ENCODE measurements around the gene CFAP69. TPM values are rescaled to one million over a fixed set of nuclear protein-coding genes. Genes with fewer than 3 reads are reported as not detected.

The CFAP69 gene, protein sequence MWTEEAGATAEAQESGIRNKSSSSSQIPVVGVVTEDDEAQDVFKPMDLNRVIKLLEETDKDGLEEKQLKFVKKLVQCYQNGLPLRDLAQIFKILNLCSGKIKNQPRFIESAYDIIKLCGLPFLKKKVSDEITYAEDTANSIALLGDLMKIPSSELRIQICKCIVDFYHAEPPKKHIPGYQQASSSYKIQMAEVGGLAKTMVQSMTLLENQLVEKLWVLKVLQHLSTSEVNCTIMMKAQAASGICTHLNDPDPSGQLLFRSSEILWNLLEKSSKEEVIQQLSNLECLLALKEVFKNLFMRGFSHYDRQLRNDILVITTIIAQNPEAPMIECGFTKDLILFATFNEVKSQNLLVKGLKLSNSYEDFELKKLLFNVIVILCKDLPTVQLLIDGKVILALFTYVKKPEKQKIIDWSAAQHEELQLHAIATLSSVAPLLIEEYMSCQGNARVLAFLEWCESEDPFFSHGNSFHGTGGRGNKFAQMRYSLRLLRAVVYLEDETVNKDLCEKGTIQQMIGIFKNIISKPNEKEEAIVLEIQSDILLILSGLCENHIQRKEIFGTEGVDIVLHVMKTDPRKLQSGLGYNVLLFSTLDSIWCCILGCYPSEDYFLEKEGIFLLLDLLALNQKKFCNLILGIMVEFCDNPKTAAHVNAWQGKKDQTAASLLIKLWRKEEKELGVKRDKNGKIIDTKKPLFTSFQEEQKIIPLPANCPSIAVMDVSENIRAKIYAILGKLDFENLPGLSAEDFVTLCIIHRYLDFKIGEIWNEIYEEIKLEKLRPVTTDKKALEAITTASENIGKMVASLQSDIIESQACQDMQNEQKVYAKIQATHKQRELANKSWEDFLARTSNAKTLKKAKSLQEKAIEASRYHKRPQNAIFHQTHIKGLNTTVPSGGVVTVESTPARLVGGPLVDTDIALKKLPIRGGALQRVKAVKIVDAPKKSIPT
- 0.85 TPM for total RNA-seq

DNA sequence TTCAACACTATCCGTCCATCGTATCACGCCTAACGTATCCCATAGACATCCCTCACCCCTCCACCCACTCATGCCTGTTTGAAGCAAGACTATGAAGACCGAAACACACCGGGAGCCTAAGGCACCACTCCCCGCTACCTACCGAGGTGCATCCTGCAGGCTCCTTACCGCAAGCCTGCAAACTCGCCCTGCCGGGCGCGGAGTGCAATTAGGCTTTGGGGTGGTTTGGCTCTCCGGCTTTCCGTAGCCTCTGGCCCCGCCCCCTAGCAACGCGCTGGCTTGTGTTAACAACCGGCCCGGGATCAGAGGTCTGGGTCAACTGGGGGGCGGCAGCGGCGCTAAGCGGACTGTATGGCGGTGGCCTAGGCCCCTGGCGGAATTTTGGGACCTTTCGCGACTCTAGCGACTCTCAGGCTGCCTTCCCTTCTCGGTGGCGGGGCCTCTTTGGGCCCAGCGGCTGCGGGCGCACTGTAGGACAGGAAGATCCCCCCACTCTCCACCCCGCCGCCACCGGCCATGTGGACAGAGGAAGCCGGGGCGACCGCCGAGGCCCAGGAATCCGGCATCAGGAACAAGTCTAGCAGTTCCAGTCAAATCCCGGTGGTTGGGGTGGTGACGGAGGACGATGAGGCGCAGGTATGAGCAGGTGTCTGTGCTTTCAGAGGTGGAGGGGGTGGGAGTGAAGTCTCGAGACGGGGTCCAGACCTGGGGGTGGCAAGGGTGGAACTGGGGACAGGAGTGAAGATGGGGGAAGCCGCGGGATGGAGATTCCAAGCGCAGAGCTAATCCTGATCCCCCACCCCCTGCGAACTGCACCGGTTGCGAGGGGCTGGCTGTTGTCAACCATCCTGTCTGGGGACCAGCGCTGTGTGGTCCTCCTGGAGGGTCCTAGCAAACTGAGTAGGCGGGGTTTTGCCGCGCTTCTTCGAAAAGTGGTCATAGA lies at the start of gene CFAP69:
CFAP69 (plus strand) TSS at position 266 of the 943 bp plus-strand sequence; CDS start at position 517, 251 bp downstream.
- Histone ChIP-seq H3K4me1 (peaks cover 3 to 8% of the 10 kb centered on the region in 2 donors), H3K27ac (peak within 1 kb of the TSS in 1 of 2 donors; percentile 48), H3K4me3 (peak within 1 kb of the TSS; percentile 88 to 90), H3K36me3 (no peaks in the 10 kb centered on the region), H3K27me3 (no peaks in the 10 kb centered on the region), H3K9me3 (no peaks in the 10 kb centered on the region)
- peak; percentile 37 to 96 for DNase-seq (ENCODE audit: low spot score in 2 of 2)
- intact Hi-C loops (cut with DNase I), result loop anchor here (1.0 to 10.0 kb wide), 4 partner anchors 16 to 1020 kb away; partner anchors contain the start of genes FZD1, GTPBP10 and STEAP2
- peak in 2 of 3 experiments; percentile 20 to 28 for TF ChIP-seq CTCF (IDR thresholded peaks at IDR 0.05)

DNA sequence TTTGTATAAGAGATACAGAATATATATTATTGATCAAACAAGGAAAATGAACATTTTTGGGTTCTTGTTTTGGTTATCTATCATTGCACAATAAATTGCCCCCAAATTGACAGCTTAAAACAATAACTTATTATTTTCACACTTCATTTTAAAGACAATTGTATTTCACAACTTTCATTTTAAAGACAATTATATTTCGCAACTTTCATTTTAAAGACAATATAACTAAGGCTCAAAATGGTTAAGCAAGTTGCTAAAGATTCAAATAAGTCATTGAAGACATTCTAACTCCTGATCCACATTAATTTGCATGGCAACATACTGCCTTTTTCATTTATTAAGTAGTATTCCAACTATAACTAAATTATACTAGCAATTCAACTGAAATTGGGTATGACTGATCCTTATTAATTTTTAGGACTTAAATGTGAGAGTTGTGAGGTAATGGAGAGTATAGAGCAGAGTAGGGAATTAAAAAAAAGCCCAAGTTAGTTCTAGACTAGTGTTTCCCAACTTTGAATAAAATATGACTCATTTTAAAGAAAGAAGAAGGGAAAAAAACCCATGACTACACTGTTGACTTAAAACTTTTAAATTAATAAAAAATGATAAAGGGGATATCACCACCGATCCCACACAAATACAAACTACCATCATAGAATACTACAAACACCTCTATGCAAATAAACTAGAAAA lies 43.3 kb upstream of the CFAP69 start:
- TF ChIP-seq CTCF (IDR thresholded peaks at IDR 0.05), result no peak
- DNase-seq (ENCODE audit: low spot score in 2 of 2), result no peak
- intact Hi-C loops (cut with DNase I), result no loop called here
- Histone ChIP-seq H3K4me1 (no peaks in the 10 kb centered on the region), H3K4me3 (no peak overlapping the region), H3K27ac (no peak overlapping the region), H3K27me3 (no peaks in the 10 kb centered on the region), H3K36me3 (no peaks in the 10 kb centered on the region), H3K9me3 (no peaks in the 10 kb centered on the region)

- no peak for DNase-seq (ENCODE audit: low spot score in 2 of 2)
- no peaks in the 10 kb centered on the region for H3K9me3 ChIP-seq
- TF ChIP-seq CTCF (IDR thresholded peaks at IDR 0.05), result no peak
- intact Hi-C loops (cut with DNase I), result no loop called here
- no peak overlapping the region for H3K4me3 ChIP-seq
- no peaks in the 10 kb centered on the region for H3K27me3 ChIP-seq
- no peak overlapping the region for H3K27ac ChIP-seq
- no peaks in the 10 kb centered on the region for H3K36me3 ChIP-seq
- H3K4me1 ChIP-seq, result no peaks in the 10 kb centered on the region
Observed at GRCh38 chr7:90207956-90208355, 37.0 kb upstream of the CFAP69 start.

- H3K27me3 ChIP-seq, result no peaks in the 10 kb centered on the region
- DNase-seq (ENCODE audit: low spot score in 2 of 2), result no peak
- H3K36me3 ChIP-seq, result no peaks in the 10 kb centered on the region
- H3K4me1 ChIP-seq, result no peaks in the 10 kb centered on the region
- TF ChIP-seq CTCF (IDR thresholded peaks at IDR 0.05), result no peak
- no peaks in the 10 kb centered on the region for H3K9me3 ChIP-seq
- intact Hi-C loops (cut with DNase I), result loop anchor here (2.0 to 5.0 kb wide), 3 partner anchors 55 to 195 kb away; partner anchors contain the start of gene GTPBP10
- H3K4me3 ChIP-seq, result no peak overlapping the region
- no peak overlapping the region for H3K27ac ChIP-seq
Observed at GRCh38 chr7:90209776-90210175, 35.2 kb upstream of the CFAP69 start.
